ENCODE data around the gene VCP. TPM values are rescaled to one million over a fixed set of nuclear protein-coding genes. Genes with fewer than 3 reads are reported as not detected.

The VCP gene
- total RNA-seq, 1 experiment from 2014 or later = 170 TPM

DNA sequence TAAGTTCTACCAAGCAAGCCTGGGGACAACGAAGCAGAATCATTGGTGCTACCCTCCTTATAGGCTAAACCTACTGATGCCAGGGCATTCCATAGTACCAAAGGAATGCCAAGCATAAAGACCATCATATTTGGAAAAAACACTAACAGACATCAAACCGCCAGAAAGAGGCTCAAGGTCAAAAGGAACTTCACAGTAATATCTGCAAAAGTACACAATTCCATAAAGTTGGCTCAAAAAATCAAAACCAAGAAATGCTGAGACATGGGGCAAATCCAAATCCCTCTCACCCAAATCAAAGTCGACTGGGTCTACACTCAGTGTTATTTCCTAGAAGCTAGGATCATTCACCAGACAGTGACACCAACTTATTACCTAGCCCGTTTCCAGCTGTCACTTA, 3.4 kb downstream of the VCP start:
- Histone ChIP-seq H3K27me3 (ENCODE audit: insufficient read depth, low read length) (no peaks in the 10 kb centered on the region), H3K4me1 (ENCODE audit: control insufficient read depth in 1 of 2, insufficient read depth in 2 of 2, low read length in 2 of 2) (peaks cover 11 to 24% of the 10 kb centered on the region in 2 experiments), H3K9me2 (ENCODE audit: insufficient read depth) (no peaks in the 10 kb centered on the region), H2AFZ (ENCODE audit: low read depth, low read length, poor library complexity, severe bottlenecking) (no peak overlapping the region), H3K9ac (ENCODE audit: low read length) (no peak overlapping the region), H3K27ac (ENCODE audit: low read depth, low read length) (no peak overlapping the region), H4K20me1 (ENCODE audit: insufficient read depth) (peaks cover 25% of the 10 kb centered on the region; the same call in 1 of the 2 replicates), H3K36me3 (ENCODE audit: control insufficient read depth in 1 of 2, insufficient read depth in 2 of 2, low read length in 2 of 2) (peaks cover 40 to 63% of the 10 kb centered on the region in 2 experiments), H3K4me3 (replicated peaks in 1 of 2; ENCODE audit: low read depth in 1 of 2, low read length in 2 of 2) (no peak overlapping the region), H3K9me3 (ENCODE audit: control insufficient read depth in 1 of 2, insufficient read depth in 1 of 2, low read depth in 1 of 2, low read length in 2 of 2) (no peaks in the 10 kb centered on the region), H3K79me2 (ENCODE audit: insufficient read depth, low read length) (peaks cover 79% of the 10 kb centered on the region), H3K4me2 (ENCODE audit: low read length) (no peak overlapping the region)
- DNase-seq (ENCODE audit: low read depth, low spot score) = no peak
- TF ChIP-seq EZH2 (IDR thresholded peaks at IDR 0.05) (no peak), EGR1 (IDR thresholded peaks at IDR 0.05; ENCODE audit: low read depth) (no peak), SIN3A (IDR thresholded peaks at IDR 0.05; ENCODE audit: low read depth) (no peak), RAD21 (IDR thresholded peaks at IDR 0.05; ENCODE audit: low read depth) (no peak), TCF7L2 (IDR thresholded peaks at IDR 0.05; ENCODE audit: borderline replicate concordance, extremely low read depth, insufficient read depth, insufficient read length) (no peak), FOSL1 (IDR thresholded peaks at IDR 0.05; ENCODE audit: low read depth) (no peak), ZFX (IDR thresholded peaks at IDR 0.05) (no peak), SRF (IDR thresholded peaks at IDR 0.05; ENCODE audit: low read depth) (no peak), ZNF274 (IDR thresholded peaks at IDR 0.05; ENCODE audit: low read depth, low read length) (no peak), EZH2phosphoT487 (IDR thresholded peaks at IDR 0.05; ENCODE audit: borderline replicate concordance) (no peak), ELF1 (IDR thresholded peaks at IDR 0.05; ENCODE audit: borderline replicate concordance, low read depth) (no peak), POLR2AphosphoS5 (IDR thresholded peaks at IDR 0.05; ENCODE audit: low read depth, low read length) (no peak), YY1 (IDR thresholded peaks at IDR 0.05; ENCODE audit: extremely low read depth, insufficient replicate concordance, low read depth, low read length) (no peak)
- TF ChIP-seq, protein P1, sequence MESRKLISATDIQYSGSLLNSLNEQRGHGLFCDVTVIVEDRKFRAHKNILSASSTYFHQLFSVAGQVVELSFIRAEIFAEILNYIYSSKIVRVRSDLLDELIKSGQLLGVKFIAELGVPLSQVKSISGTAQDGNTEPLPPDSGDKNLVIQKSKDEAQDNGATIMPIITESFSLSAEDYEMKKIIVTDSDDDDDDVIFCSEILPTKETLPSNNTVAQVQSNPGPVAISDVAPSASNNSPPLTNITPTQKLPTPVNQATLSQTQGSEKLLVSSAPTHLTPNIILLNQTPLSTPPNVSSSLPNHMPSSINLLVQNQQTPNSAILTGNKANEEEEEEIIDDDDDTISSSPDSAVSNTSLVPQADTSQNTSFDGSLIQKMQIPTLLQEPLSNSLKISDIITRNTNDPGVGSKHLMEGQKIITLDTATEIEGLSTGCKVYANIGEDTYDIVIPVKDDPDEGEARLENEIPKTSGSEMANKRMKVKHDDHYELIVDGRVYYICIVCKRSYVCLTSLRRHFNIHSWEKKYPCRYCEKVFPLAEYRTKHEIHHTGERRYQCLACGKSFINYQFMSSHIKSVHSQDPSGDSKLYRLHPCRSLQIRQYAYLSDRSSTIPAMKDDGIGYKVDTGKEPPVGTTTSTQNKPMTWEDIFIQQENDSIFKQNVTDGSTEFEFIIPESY (IDR thresholded peaks at IDR 0.05; ENCODE audit: extremely low read depth, insufficient replicate concordance, low read length) = no peak
- TF ChIP-seq, protein P2, sequence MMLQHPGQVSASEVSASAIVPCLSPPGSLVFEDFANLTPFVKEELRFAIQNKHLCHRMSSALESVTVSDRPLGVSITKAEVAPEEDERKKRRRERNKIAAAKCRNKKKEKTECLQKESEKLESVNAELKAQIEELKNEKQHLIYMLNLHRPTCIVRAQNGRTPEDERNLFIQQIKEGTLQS (IDR thresholded peaks at IDR 0.05) = no peak
- ChIA-PET RAD21 (ENCODE audit: low non-redundant PET in 1 of 2, low total read pairs in 2 of 2, uncharacterized antibody in 2 of 2, unreplicated experiment in 2 of 2) (no interaction called here), CTCF (interaction anchor here (0.6 to 1.1 kb wide), 2 partner anchors 18 to 187 kb away, joined by 3 read pairs; no protein-coding TSS in a partner anchor), POLR2A (interaction anchor here (0.9 kb wide), 1 partner anchor 170 kb away, joined by 3 read pairs; no protein-coding TSS in a partner anchor)
- intact Hi-C loops (cut with micrococcal nuclease) = no loop called here
- no TSS peak for BruUV-seq (replicated peaks)
- no peak for ATAC-seq
